BLaER1 (cell line): ENCODE data around the gene PLEKHF1.

Source experiments
- H3K27ac ChIP-seq: shearing (Covaris generic); formaldehyde crosslinking; 2 replicates; pipeline ENCODE4 v1.8.1; 2022
- H3K27me3 ChIP-seq: shearing (Covaris generic); formaldehyde crosslinking; 2 replicates; pipeline ENCODE4 v1.8.1; 2022
- H3K36me3 ChIP-seq: shearing (Covaris generic); formaldehyde crosslinking; 2 replicates; pipeline ENCODE4 v1.8.1; 2022
- H3K4me1 ChIP-seq: shearing (Covaris generic); formaldehyde crosslinking; 2 replicates; pipeline ENCODE4 v1.8.1; 2022
- H3K4me2 ChIP-seq: shearing (Covaris generic); formaldehyde crosslinking; 2 replicates; pipeline ENCODE4 v1.8.1; 2022
- H3K4me3 ChIP-seq: shearing (Covaris generic); formaldehyde crosslinking; 2 replicates; pipeline ENCODE4 v1.8.1; 2022
- H3K9ac ChIP-seq: shearing (Covaris generic); formaldehyde crosslinking; 2 replicates; pipeline ENCODE4 v1.8.1; 2022
- H3K9me3 ChIP-seq: shearing (Covaris generic); formaldehyde crosslinking; 2 replicates; pipeline ENCODE4 v1.8.1; 2022
- H4K20me1 ChIP-seq: shearing (Covaris generic); formaldehyde crosslinking; 2 replicates; pipeline ENCODE4 v1.8.1; 2022
- Cebpa-rat ChIP-seq: shearing (Covaris generic); IDR thresholded peaks from 2 replicates; pipeline ENCODE4 v1.8.1; 2022

The PLEKHF1 gene

GRCh38 chr19:29724102-29724641 is 58.9 kb downstream of the PLEKHF1 start:
- H3K4me2 ChIP-seq = peak overlapping the region; percentile 92
- no peaks in the 10 kb centered on the region for H3K36me3 ChIP-seq
- peak overlapping the region; percentile 58 for H3K9ac ChIP-seq
- no peak for TF ChIP-seq Cebpa-rat
- H4K20me1 ChIP-seq = no peaks in the 10 kb centered on the region
- no peaks in the 10 kb centered on the region for H3K9me3 ChIP-seq
- peak overlapping the region; percentile 55 for H3K27ac ChIP-seq
- peaks cover 23% of the 10 kb centered on the region for H3K4me1 ChIP-seq
- H3K27me3 ChIP-seq = peaks cover 23% of the 10 kb centered on the region
- H3K4me3 ChIP-seq = peak overlapping the region; percentile 54

- Histone ChIP-seq H3K9ac (no peak overlapping the region; the same call in 1 of the 2 replicates), H3K9me3 (no peaks in the 10 kb centered on the region), H3K27ac (no peak overlapping the region), H4K20me1 (no peaks in the 10 kb centered on the region), H3K4me1 (peaks cover 23% of the 10 kb centered on the region), H3K4me2 (peak overlapping the region; percentile 92), H3K4me3 (peak overlapping the region; percentile 54), H3K36me3 (no peaks in the 10 kb centered on the region), H3K27me3 (peaks cover 23% of the 10 kb centered on the region)
- TF ChIP-seq Cebpa-rat = no peak
These were observed 59.5 kb downstream of the PLEKHF1 start for GRCh38 chr19:29724746-29725145.
